ENCODE measurements around the gene PSD.

- TF ChIP-seq, protein P1, sequence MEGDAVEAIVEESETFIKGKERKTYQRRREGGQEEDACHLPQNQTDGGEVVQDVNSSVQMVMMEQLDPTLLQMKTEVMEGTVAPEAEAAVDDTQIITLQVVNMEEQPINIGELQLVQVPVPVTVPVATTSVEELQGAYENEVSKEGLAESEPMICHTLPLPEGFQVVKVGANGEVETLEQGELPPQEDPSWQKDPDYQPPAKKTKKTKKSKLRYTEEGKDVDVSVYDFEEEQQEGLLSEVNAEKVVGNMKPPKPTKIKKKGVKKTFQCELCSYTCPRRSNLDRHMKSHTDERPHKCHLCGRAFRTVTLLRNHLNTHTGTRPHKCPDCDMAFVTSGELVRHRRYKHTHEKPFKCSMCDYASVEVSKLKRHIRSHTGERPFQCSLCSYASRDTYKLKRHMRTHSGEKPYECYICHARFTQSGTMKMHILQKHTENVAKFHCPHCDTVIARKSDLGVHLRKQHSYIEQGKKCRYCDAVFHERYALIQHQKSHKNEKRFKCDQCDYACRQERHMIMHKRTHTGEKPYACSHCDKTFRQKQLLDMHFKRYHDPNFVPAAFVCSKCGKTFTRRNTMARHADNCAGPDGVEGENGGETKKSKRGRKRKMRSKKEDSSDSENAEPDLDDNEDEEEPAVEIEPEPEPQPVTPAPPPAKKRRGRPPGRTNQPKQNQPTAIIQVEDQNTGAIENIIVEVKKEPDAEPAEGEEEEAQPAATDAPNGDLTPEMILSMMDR (IDR thresholded peaks at IDR 0.05) = no peak
- no peak for TF ChIP-seq POLR2A (IDR thresholded peaks at IDR 0.05)
Observed at GRCh38 chr10:102398172-102399020, 20.2 kb downstream of the PSD start.

Measured in esophagus squamous epithelium (tissue), 4 donors.